ENCODE results near the gene CELF4.

CELF4 gene

DNA sequence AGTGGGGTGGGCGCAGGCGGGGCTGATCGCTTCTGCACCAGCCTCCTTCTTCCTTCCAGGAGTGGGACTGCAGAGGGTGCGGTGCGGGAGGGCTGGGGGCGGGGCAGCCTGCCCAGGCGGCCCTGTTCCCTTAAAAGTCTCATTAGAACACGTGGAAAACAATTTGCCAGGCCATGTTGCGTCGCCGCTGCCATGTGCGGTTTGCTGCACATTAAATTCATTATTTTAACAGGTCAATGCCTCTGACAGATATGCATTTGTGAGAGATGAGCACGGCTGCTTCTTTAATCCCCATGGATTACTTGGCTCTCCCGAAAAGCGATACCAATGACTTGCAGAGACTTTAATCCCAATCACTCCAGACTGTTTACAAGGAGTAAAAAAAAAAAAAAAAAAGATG is 139.0 kb downstream of the CELF4 start:
- H3K9ac ChIP-seq (ENCODE audit: low read length) = no peak overlapping the region
- no peaks in the 10 kb centered on the region for H3K27me3 ChIP-seq (ENCODE audit: control insufficient read depth, insufficient read depth, low read length)
- H3K9me3 ChIP-seq (ENCODE audit: control insufficient read depth, insufficient read depth, low read depth, low read length) = no peaks in the 10 kb centered on the region
- H3K27ac ChIP-seq (ENCODE audit: low read depth, low read length) = no peak overlapping the region
- peaks cover 16% of the 10 kb centered on the region; the same call in 1 of the 2 replicates for H3K4me1 ChIP-seq (ENCODE audit: control insufficient read depth, insufficient read depth, low read length)
- no peak overlapping the region for H3K4me3 ChIP-seq (ENCODE audit: low read depth, low read length)
- no peaks in the 10 kb centered on the region for H3K36me3 ChIP-seq (ENCODE audit: control insufficient read depth, insufficient read depth, low read length)

- Histone ChIP-seq H3K9ac (ENCODE audit: low read length) (no peak overlapping the region), H3K27me3 (ENCODE audit: control insufficient read depth, insufficient read depth, low read length) (no peaks in the 10 kb centered on the region; the same call in 1 of the 2 replicates), H3K36me3 (ENCODE audit: control insufficient read depth, insufficient read depth, low read length) (no peaks in the 10 kb centered on the region), H3K9me3 (ENCODE audit: control insufficient read depth, insufficient read depth, low read depth, low read length) (no peaks in the 10 kb centered on the region), H3K4me1 (ENCODE audit: control insufficient read depth, insufficient read depth, low read length) (peaks cover 12% of the 10 kb centered on the region; the same call in 1 of the 2 replicates), H3K4me3 (ENCODE audit: low read depth, low read length) (no peak overlapping the region), H3K27ac (ENCODE audit: low read depth, low read length) (no peak overlapping the region)
These were observed 140.4 kb downstream of the CELF4 start for GRCh38 chr18:37425222-37425621.

GRCh38 chr18:37424507-37424906 is 141.1 kb downstream of the CELF4 start:
- H3K27me3 ChIP-seq (ENCODE audit: control insufficient read depth, insufficient read depth, low read length) = peaks cover 4% of the 10 kb centered on the region; the same call in 1 of the 2 replicates
- no peak overlapping the region for H3K4me3 ChIP-seq (ENCODE audit: low read depth, low read length)
- H3K36me3 ChIP-seq (ENCODE audit: control insufficient read depth, insufficient read depth, low read length) = no peaks in the 10 kb centered on the region
- H3K27ac ChIP-seq (ENCODE audit: low read depth, low read length) = no peak overlapping the region
- no peak overlapping the region for H3K9ac ChIP-seq (ENCODE audit: low read length)
- H3K9me3 ChIP-seq (ENCODE audit: control insufficient read depth, insufficient read depth, low read depth, low read length) = no peaks in the 10 kb centered on the region
- H3K4me1 ChIP-seq (ENCODE audit: control insufficient read depth, insufficient read depth, low read length) = peaks cover 12% of the 10 kb centered on the region; the same call in 1 of the 2 replicates

DNA sequence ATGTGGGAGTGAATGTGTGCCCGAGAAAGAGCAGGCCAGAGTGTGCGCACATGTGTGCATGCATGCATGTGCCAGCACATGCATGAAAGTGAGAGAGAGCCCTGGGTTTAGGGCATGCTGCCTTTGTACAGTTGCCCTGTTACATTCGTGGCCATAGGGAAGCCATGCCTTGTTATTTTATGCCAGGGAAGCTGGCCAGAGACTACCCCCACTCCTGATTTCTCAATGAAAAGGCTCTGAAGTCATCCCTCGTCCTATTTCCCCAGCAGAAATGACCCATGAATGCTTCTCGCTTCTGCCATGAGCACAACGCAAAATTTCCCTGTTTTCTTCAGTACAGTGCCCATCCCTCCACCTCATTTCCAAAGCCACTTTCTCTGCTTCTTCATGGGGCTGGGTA is 143.0 kb downstream of the CELF4 start:
- Histone ChIP-seq H3K36me3 (ENCODE audit: control insufficient read depth, insufficient read depth, low read length) (no peaks in the 10 kb centered on the region), H3K27me3 (ENCODE audit: control insufficient read depth, insufficient read depth, low read length) (peaks cover 12% of the 10 kb centered on the region; the same call in 1 of the 2 replicates), H3K4me3 (ENCODE audit: low read depth, low read length) (no peak overlapping the region), H3K4me1 (ENCODE audit: control insufficient read depth, insufficient read depth, low read length) (peaks cover 12% of the 10 kb centered on the region; the same call in 1 of the 2 replicates), H3K27ac (ENCODE audit: low read depth, low read length) (no peak overlapping the region), H3K9me3 (ENCODE audit: control insufficient read depth, insufficient read depth, low read depth, low read length) (no peaks in the 10 kb centered on the region), H3K9ac (ENCODE audit: low read length) (no peak overlapping the region)

- Histone ChIP-seq H3K4me3 (ENCODE audit: low read depth, low read length) (no peak overlapping the region), H3K9ac (ENCODE audit: low read length) (no peak overlapping the region), H3K4me1 (ENCODE audit: control insufficient read depth, insufficient read depth, low read length) (peaks cover 12% of the 10 kb centered on the region; the same call in 1 of the 2 replicates), H3K36me3 (ENCODE audit: control insufficient read depth, insufficient read depth, low read length) (no peaks in the 10 kb centered on the region), H3K27me3 (ENCODE audit: control insufficient read depth, insufficient read depth, low read length) (peaks cover 17% of the 10 kb centered on the region), H3K27ac (ENCODE audit: low read depth, low read length) (no peak overlapping the region), H3K9me3 (ENCODE audit: control insufficient read depth, insufficient read depth, low read depth, low read length) (no peaks in the 10 kb centered on the region)
These were observed 143.5 kb downstream of the CELF4 start for GRCh38 chr18:37422116-37422515.

GRCh38 chr18:37421341-37422077 is 144.1 kb downstream of the CELF4 start:
- Histone ChIP-seq H3K27ac (ENCODE audit: low read depth, low read length) (no peak overlapping the region), H3K9me3 (ENCODE audit: control insufficient read depth, insufficient read depth, low read depth, low read length) (no peaks in the 10 kb centered on the region), H3K4me1 (ENCODE audit: control insufficient read depth, insufficient read depth, low read length) (peaks cover 12% of the 10 kb centered on the region; the same call in 1 of the 2 replicates), H3K36me3 (ENCODE audit: control insufficient read depth, insufficient read depth, low read length) (no peaks in the 10 kb centered on the region), H3K9ac (ENCODE audit: low read length) (no peak overlapping the region), H3K27me3 (ENCODE audit: control insufficient read depth, insufficient read depth, low read length) (peaks cover 23% of the 10 kb centered on the region), H3K4me3 (ENCODE audit: low read depth, low read length) (no peak overlapping the region)

- Histone ChIP-seq H3K27me3 (ENCODE audit: control insufficient read depth, insufficient read depth, low read length) (peaks cover 33% of the 10 kb centered on the region), H3K9me3 (ENCODE audit: control insufficient read depth, insufficient read depth, low read depth, low read length) (no peaks in the 10 kb centered on the region), H3K36me3 (ENCODE audit: control insufficient read depth, insufficient read depth, low read length) (no peaks in the 10 kb centered on the region), H3K4me1 (ENCODE audit: control insufficient read depth, insufficient read depth, low read length) (peaks cover 12% of the 10 kb centered on the region; the same call in 1 of the 2 replicates), H3K4me3 (ENCODE audit: low read depth, low read length) (no peak overlapping the region), H3K9ac (ENCODE audit: low read length) (no peak overlapping the region), H3K27ac (ENCODE audit: low read depth, low read length) (no peak overlapping the region)
These were observed 145.2 kb downstream of the CELF4 start for GRCh38 chr18:37420315-37420880.

- Histone ChIP-seq H3K27ac (ENCODE audit: low read depth, low read length) (no peak overlapping the region), H3K4me1 (ENCODE audit: control insufficient read depth, insufficient read depth, low read length) (peaks cover 12% of the 10 kb centered on the region; the same call in 1 of the 2 replicates), H3K9me3 (ENCODE audit: control insufficient read depth, insufficient read depth, low read depth, low read length) (no peaks in the 10 kb centered on the region), H3K4me3 (ENCODE audit: low read depth, low read length) (no peak overlapping the region), H3K9ac (ENCODE audit: low read length) (no peak overlapping the region), H3K27me3 (ENCODE audit: control insufficient read depth, insufficient read depth, low read length) (peaks cover 33% of the 10 kb centered on the region), H3K36me3 (ENCODE audit: control insufficient read depth, insufficient read depth, low read length) (no peaks in the 10 kb centered on the region)
These were observed 145.7 kb downstream of the CELF4 start for GRCh38 chr18:37419866-37420265.

DNA sequence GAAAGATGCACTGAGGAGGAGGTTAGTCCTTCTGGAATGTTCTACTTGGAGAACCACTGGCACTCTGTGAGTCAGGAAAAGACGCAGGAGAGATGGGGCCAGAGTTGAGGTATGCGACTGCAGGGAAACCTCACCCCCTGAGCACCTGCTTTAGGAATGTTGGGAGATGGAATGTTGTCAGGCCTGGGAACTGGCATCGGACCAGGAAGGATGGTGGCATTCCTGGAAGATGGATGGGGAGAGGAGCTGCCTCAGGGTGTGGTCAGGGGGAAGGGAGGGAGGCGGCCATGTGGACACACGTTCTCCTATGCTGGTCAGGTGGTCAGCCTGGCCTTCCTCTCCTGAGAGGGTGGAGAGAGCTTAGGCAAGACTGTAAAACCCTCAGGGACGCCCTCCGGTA is 146.3 kb downstream of the CELF4 start:
- H3K4me1 ChIP-seq (ENCODE audit: control insufficient read depth, insufficient read depth, low read length) = peaks cover 12% of the 10 kb centered on the region; the same call in 1 of the 2 replicates

GRCh38 chr18:37414816-37415215 is 150.8 kb downstream of the CELF4 start:
- Histone ChIP-seq H3K36me3 (ENCODE audit: control insufficient read depth, insufficient read depth, low read length) (no peaks in the 10 kb centered on the region), H3K4me3 (ENCODE audit: low read depth, low read length) (no peak overlapping the region)

More for the DNA sequence above, 146.3 kb downstream of the CELF4 start:
- Histone ChIP-seq H3K36me3 (ENCODE audit: control insufficient read depth, insufficient read depth, low read length) (no peaks in the 10 kb centered on the region), H3K9ac (ENCODE audit: low read length) (no peak overlapping the region), H3K27me3 (ENCODE audit: control insufficient read depth, insufficient read depth, low read length) (peaks cover 33% of the 10 kb centered on the region), H3K27ac (ENCODE audit: low read depth, low read length) (no peak overlapping the region), H3K4me3 (ENCODE audit: low read depth, low read length) (no peak overlapping the region), H3K9me3 (ENCODE audit: control insufficient read depth, insufficient read depth, low read depth, low read length) (no peaks in the 10 kb centered on the region)

DNA sequence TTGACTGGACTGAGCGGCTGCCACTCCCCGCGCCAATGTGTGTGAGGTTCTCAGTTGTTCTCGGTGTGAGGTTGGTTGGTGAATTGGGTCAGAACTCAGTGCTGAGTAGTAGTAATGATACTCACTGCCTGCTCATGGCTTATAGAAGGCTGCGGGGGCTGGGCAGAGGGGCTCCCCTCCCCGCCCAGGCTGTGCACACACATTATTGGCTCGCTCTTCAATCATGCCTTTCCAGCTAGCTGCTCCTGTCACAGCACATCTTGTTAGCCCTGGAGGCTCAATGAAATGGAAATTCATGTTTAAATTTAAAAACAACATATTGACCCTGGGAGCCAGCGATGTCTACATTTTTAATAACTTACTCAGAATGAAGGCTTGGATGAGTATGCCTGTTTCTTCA is 152.8 kb downstream of the CELF4 start:
- H3K4me3 ChIP-seq (ENCODE audit: low read depth, low read length) = no peak overlapping the region
- H3K4me1 ChIP-seq (ENCODE audit: control insufficient read depth, insufficient read depth, low read length) = peaks cover 18% of the 10 kb centered on the region
- H3K9me3 ChIP-seq (ENCODE audit: control insufficient read depth, insufficient read depth, low read depth, low read length) = no peaks in the 10 kb centered on the region
- no peak overlapping the region for H3K9ac ChIP-seq (ENCODE audit: low read length)
- H3K27ac ChIP-seq (ENCODE audit: low read depth, low read length) = no peak overlapping the region
- H3K27me3 ChIP-seq (ENCODE audit: control insufficient read depth, insufficient read depth, low read length) = peaks cover 50% of the 10 kb centered on the region
- no peaks in the 10 kb centered on the region for H3K36me3 ChIP-seq (ENCODE audit: control insufficient read depth, insufficient read depth, low read length)

More at GRCh38 chr18:37414816-37415215, 150.8 kb downstream of the CELF4 start:
- H3K9me3 ChIP-seq (ENCODE audit: control insufficient read depth, insufficient read depth, low read depth, low read length) = no peaks in the 10 kb centered on the region
- no peak overlapping the region for H3K27ac ChIP-seq (ENCODE audit: low read depth, low read length)
- H3K27me3 ChIP-seq (ENCODE audit: control insufficient read depth, insufficient read depth, low read length) = peaks cover 56% of the 10 kb centered on the region
- no peak overlapping the region for H3K9ac ChIP-seq (ENCODE audit: low read length)
- peaks cover 6% of the 10 kb centered on the region for H3K4me1 ChIP-seq (ENCODE audit: control insufficient read depth, insufficient read depth, low read length)

All from HUES6 (cell line).